NB4 (cell line): ENCODE results near the gene HTD2.

Experiments used
- DNase-seq: peaks from one replicate; pipeline ENCODE4 v3.0.0; 2010; ENCODE audit warnings: low read depth
- H3K4me3 ChIP-seq: one replicate; pipeline ENCODE4 v1.5.1; 2011; ENCODE audit warnings: mild to moderate bottlenecking, low read depth, low read length, moderate library complexity
- MYC ChIP-seq: IDR thresholded peaks from 2 replicates; pipeline ENCODE4 v1.6.1; 2011; ENCODE audit warnings: low read depth, low read length
- POLR2A ChIP-seq: IDR thresholded peaks from 2 replicates; pipeline ENCODE4 v1.6.1; 2011; ENCODE audit warnings: mild to moderate bottlenecking; ENCODE audit not compliant: insufficient read length; ENCODE audit errors: extremely low read depth
- TF ChIP-seq, protein P1 (sequence below): IDR thresholded peaks from 2 replicates; pipeline ENCODE4 v1.6.1; 2011; ENCODE audit warnings: low read depth, low read length
- TF ChIP-seq, protein P2 (sequence below): IDR thresholded peaks from one replicate; pipeline ENCODE4 v1.5.1; 2012; ENCODE audit warnings: low read depth, low read length

HTD2 gene

DNA sequence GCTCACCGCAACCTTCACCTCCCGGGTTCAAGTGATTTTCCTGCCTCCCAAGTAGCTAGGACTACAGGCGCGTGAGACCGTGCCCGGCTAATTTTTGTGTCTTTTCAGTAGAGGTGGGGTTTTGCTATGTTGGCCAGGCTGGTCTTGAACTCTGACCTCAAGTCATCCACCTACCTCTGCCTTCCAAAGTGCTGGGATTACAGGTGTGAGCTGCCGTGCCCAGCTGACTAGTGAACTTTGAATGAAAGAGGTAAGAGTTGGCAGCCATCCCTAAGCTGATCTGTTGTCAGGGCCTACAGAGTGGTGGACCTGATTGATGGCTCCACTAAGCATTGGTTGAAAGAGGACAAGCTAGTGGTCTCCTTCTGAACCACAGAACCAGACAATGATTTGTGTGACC is 41.7 kb downstream of the HTD2 start:
- no peak for DNase-seq
- no peak overlapping the region for H3K4me3 ChIP-seq
- TF ChIP-seq MYC (no peak), POLR2A (no peak)
- TF ChIP-seq, protein P1, sequence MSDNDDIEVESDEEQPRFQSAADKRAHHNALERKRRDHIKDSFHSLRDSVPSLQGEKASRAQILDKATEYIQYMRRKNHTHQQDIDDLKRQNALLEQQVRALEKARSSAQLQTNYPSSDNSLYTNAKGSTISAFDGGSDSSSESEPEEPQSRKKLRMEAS = no peak
- TF ChIP-seq, protein P2, sequence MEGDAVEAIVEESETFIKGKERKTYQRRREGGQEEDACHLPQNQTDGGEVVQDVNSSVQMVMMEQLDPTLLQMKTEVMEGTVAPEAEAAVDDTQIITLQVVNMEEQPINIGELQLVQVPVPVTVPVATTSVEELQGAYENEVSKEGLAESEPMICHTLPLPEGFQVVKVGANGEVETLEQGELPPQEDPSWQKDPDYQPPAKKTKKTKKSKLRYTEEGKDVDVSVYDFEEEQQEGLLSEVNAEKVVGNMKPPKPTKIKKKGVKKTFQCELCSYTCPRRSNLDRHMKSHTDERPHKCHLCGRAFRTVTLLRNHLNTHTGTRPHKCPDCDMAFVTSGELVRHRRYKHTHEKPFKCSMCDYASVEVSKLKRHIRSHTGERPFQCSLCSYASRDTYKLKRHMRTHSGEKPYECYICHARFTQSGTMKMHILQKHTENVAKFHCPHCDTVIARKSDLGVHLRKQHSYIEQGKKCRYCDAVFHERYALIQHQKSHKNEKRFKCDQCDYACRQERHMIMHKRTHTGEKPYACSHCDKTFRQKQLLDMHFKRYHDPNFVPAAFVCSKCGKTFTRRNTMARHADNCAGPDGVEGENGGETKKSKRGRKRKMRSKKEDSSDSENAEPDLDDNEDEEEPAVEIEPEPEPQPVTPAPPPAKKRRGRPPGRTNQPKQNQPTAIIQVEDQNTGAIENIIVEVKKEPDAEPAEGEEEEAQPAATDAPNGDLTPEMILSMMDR = no peak

DNA sequence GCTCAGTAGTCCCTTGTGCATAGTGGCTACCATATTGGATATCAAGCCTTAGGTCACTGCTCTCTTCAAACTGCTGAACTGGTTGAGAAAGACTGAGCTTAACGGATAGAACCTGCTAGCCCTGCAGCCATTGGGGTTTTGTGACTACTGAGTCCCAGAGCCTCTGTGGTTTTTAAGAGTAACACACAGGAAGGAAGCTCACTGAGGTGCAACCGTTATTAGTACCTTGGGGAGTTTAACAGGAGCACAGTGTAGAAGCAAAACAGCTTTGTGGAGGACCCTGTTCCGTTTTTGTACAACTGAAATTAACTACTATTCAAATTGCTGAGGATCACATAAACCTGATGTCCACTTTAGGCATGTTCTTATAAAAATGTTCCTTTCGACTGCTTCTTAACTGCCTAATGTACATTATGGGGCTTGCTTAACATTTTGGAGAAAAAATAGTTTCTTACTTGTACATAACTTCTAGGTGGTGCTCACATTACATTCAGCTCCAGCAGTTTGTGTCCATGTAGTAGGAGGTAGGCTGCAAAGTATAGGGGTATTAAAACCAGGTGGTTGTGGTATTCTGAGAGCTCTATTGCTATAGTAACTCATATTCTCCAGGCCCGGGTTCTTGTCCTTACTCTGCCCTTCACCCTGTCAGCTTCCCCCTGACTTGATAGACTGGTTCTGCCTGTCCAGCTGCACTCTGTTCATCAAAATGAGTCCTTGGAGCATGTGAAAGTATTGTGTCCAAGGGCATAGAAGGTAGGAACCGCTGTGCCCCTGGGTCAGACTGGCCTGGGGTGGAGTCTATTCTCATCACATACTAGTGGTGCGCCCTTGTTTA is 43.7 kb downstream of the HTD2 start:
- TF ChIP-seq MYC (peak; percentile 57), POLR2A (peak; percentile 49)
- TF ChIP-seq, protein P1 = peak; percentile 6; the same call in 1 of the 2 replicates
- TF ChIP-seq, protein P2 = no peak
- peak overlapping the region; percentile 54 for H3K4me3 ChIP-seq

DNA sequence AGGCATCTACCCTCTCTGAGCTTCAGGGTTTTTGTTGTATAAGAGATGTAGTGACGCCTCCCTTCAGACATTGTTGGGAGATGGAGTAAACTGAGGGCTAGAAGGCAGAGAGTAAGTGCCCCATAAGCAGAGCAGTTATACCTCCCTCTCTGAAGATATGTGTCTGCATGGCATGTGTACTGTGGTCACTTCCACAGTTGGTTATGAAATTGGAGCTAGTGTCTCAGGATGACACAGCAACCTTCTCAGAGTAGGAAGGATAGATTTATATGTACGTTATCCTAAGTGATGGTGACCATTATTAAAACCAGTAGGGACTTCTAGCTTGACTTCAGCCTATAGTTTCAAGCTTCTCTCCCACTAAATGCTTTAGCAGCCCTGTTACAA is 44.3 kb downstream of the HTD2 start:
- TF ChIP-seq, protein P2 = no peak
- TF ChIP-seq MYC = peak; percentile 74; the same call in 1 of the 2 replicates
- TF ChIP-seq, protein P1 = peak; percentile 67
- peak; percentile 39 for TF ChIP-seq POLR2A
- DNase-seq = peak; percentile 91
- H3K4me3 ChIP-seq = peak overlapping the region; percentile 54

More for the DNA sequence above, 43.7 kb downstream of the HTD2 start:
- DNase-seq = peak; percentile 98

DNA sequence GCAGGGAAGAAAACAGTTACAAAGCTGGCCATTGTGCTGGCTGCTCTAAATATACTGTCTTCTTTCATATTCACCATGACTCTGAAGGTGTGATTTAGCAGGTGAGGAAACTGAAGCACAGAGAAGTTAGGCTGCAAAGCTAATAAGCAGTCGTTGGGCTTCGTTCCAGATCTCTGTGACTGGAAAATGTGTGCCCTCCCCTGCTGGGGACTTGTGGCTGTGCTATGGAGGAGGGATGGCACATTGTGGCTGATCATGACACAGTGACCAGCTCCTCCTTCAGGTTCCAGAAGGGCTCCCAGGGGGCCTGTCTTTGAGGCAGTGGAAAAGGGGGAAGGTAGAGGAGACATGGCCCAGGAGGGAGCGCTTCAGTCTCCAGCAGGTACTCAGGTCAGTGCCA is 45.6 kb downstream of the HTD2 start:
- TF ChIP-seq POLR2A (peak; percentile 61), MYC (peak; percentile 73)
- TF ChIP-seq, protein P1 = peak; percentile 69
- TF ChIP-seq, protein P2 = peak; percentile 30
- peak overlapping the region; percentile 85 for H3K4me3 ChIP-seq
- DNase-seq = peak; percentile 98

DNA sequence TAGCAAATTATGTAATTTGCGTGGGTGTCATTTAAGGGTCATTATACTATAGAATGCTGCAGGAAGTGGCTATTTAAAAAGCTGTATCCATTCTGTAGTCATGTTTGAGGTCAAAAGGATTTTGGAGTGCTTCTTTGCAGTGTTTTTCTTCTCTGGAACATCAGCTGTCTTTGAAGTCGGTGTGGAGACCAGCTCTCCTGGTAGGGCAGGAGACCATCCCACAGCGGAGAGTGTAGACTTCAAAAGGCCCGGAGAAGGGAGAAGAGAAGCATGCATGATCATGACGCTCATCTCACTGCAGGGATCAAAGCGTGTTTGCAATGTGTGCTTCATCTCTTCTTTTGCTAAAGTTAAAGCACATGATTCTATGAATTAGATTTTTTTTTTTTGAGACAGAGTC is 46.3 kb downstream of the HTD2 start:
- peak overlapping the region; percentile 85 for H3K4me3 ChIP-seq
- DNase-seq = peak; percentile 73
- TF ChIP-seq MYC (0 out of 2 replicates have a peak, but pooled peaks have one; percentile 50), POLR2A (no peak)
- TF ChIP-seq, protein P1 = peak; percentile 38; the same call in 1 of the 2 replicates
- TF ChIP-seq, protein P2 = no peak
